ENCODE results near the gene C9orf152. TPM values are rescaled to one million over a fixed set of nuclear protein-coding genes. Genes with fewer than 3 reads are reported as not detected.

The C9orf152 gene
- total RNA-seq, 2 experiments from 2014 or later: not detected

- no peak for DNase-seq
- intact Hi-C loops (cut with micrococcal nuclease): no loop called here
- no peak for TF ChIP-seq CTCF (IDR thresholded peaks at IDR 0.05)
- ChIA-PET POLR2A (no interaction called here), CTCF (interaction anchor here (1.1 kb wide), 1 partner anchor 433 kb away, joined by 3 read pairs; no protein-coding TSS in a partner anchor)
- Mint-ChIP-seq H3K27me3 (no peaks in the 10 kb centered on the region), H3K4me3 (no peak overlapping the region), H3K4me1 (ENCODE audit: low read depth) (no peaks in the 10 kb centered on the region), H3K27ac (no peak overlapping the region), H3K9me3 (no peaks in the 10 kb centered on the region), H3K36me3 (ENCODE audit: low read depth) (no peaks in the 10 kb centered on the region)
- ATAC-seq: no peak
Measured at GRCh38 chr9:110189559-110190320, 18.2 kb downstream of the C9orf152 start.

GRCh38 chr9:110188991-110189390, 19.0 kb downstream of the C9orf152 start:
- Mint-ChIP-seq H3K27ac (no peak overlapping the region), H3K9me3 (no peaks in the 10 kb centered on the region), H3K4me1 (ENCODE audit: low read depth) (no peaks in the 10 kb centered on the region), H3K4me3 (no peak overlapping the region), H3K36me3 (ENCODE audit: low read depth) (no peaks in the 10 kb centered on the region), H3K27me3 (no peaks in the 10 kb centered on the region)
- ATAC-seq (no peak), DNase-seq (no peak)
- intact Hi-C loops (cut with micrococcal nuclease): no loop called here
- CTCF ChIA-PET: no interaction called here
- no peak for TF ChIP-seq CTCF (IDR thresholded peaks at IDR 0.05)
- POLR2A ChIA-PET: no interaction called here

- H3K9me3 Mint-ChIP-seq: no peaks in the 10 kb centered on the region
- H3K4me1 Mint-ChIP-seq (ENCODE audit: low read depth): no peaks in the 10 kb centered on the region
- no peak for TF ChIP-seq CTCF (IDR thresholded peaks at IDR 0.05)
- ChIA-PET CTCF (interaction anchor here (1.3 to 1.8 kb wide), 2 partner anchors 30 to 436 kb away, joined by 4 to 5 read pairs; no protein-coding TSS in a partner anchor), POLR2A (no interaction called here)
- ATAC-seq: no peak
- no peak overlapping the region for H3K4me3 Mint-ChIP-seq
- H3K27me3 Mint-ChIP-seq: no peaks in the 10 kb centered on the region
- intact Hi-C loops (cut with micrococcal nuclease): no loop called here
- no peak overlapping the region for H3K27ac Mint-ChIP-seq
- DNase-seq: no peak
- no peaks in the 10 kb centered on the region for H3K36me3 Mint-ChIP-seq (ENCODE audit: low read depth)
Measured at GRCh38 chr9:110188101-110188500, 19.9 kb downstream of the C9orf152 start.

- DNase-seq (no peak), ATAC-seq (no peak)
- no peak for TF ChIP-seq CTCF (IDR thresholded peaks at IDR 0.05)
- Mint-ChIP-seq H3K4me1 (ENCODE audit: low read depth) (no peaks in the 10 kb centered on the region), H3K4me3 (no peak overlapping the region), H3K36me3 (ENCODE audit: low read depth) (no peaks in the 10 kb centered on the region), H3K27ac (no peak overlapping the region), H3K9me3 (no peaks in the 10 kb centered on the region), H3K27me3 (no peaks in the 10 kb centered on the region)
- intact Hi-C loops (cut with micrococcal nuclease): no loop called here
- ChIA-PET POLR2A (interaction anchor here (1.2 kb wide), 1 partner anchor 15 kb away, joined by 3 read pairs; no protein-coding TSS in a partner anchor), CTCF (interaction anchor here (0.7 to 1.8 kb wide), 3 partner anchors 15 to 437 kb away, joined by 3 to 5 read pairs (median 4); no protein-coding TSS in a partner anchor)
Measured at GRCh38 chr9:110187126-110187525, 20.8 kb downstream of the C9orf152 start.

GRCh38 chr9:110186254-110186653, 21.7 kb downstream of the C9orf152 start:
- Mint-ChIP-seq H3K27me3 (no peaks in the 10 kb centered on the region), H3K9me3 (no peaks in the 10 kb centered on the region), H3K4me3 (no peak overlapping the region), H3K4me1 (ENCODE audit: low read depth) (no peaks in the 10 kb centered on the region), H3K36me3 (ENCODE audit: low read depth) (no peaks in the 10 kb centered on the region), H3K27ac (no peak overlapping the region)
- no peak for TF ChIP-seq CTCF (IDR thresholded peaks at IDR 0.05)
- ATAC-seq (no peak), DNase-seq (no peak)
- CTCF ChIA-PET: interaction anchor here (0.7 to 4.1 kb wide), 3 partner anchors 8 to 53 kb away, joined by 3 to 41 read pairs (median 19); no protein-coding TSS in a partner anchor
- POLR2A ChIA-PET: no interaction called here
- intact Hi-C loops (cut with micrococcal nuclease): no loop called here
